Cardiac muscle cell (in vitro differentiated cells and primary cell): ENCODE measurements around the gene ETNK1. TPM values are rescaled to one million over a fixed set of nuclear protein-coding genes. Genes with fewer than 3 reads are reported as not detected.
"Not testable (repeated sequence)": the region's sequence is repeated elsewhere in the genome, so short reads cannot be mapped to it uniquely, and the experiment has no call there.

Source experiments
- DNase-seq, 2 donors: peaks; one replicate each; pipeline versions ENCODE4 v3.0.0 to v3.0.0-alpha.2; 2010 to 2017; ENCODE audit warnings: low read depth in 1 of 2, low spot score in 1 of 2
- H3K27ac ChIP-seq: fragments of 200-600 bp; sonication (generic); 2 replicates; pipeline ENCODE4 v1.5.1; 2016
- H3K27me3 ChIP-seq: fragments of 200-600 bp; sonication (generic); 2 replicates; pipeline ENCODE4 v1.6.0; 2016; ENCODE audit warnings: control low read depth
- H3K36me3 ChIP-seq: fragments of 200-600 bp; sonication (generic); 2 replicates; pipeline ENCODE4 v1.5.1; 2016; ENCODE audit warnings: control low read depth
- H3K4me1 ChIP-seq: fragments of 200-600 bp; sonication (generic); 2 replicates; pipeline ENCODE4 v1.8.1; 2017; ENCODE audit warnings: low read depth, mild to moderate bottlenecking, mixed run types
- H3K4me3 ChIP-seq: fragments of 200-600 bp; sonication (generic); 2 replicates; pipeline ENCODE4 v1.5.1; 2016; ENCODE audit warnings: mild to moderate bottlenecking
- H3K9me3 ChIP-seq: fragments of 200-600 bp; sonication (generic); 2 replicates; pipeline ENCODE4 v1.5.1; 2017; ENCODE audit warnings: low read depth, mild to moderate bottlenecking, control low read depth
- CTCF ChIP-seq: IDR thresholded peaks from 2 replicates; pipeline ENCODE4 v1.5.1; 2012; ENCODE audit warnings: low read depth, mild to moderate bottlenecking, low read length
- polyA plus RNA-seq: library from polyadenylated mRNA; unstranded; fragments of >200 nt; fragmentation: Nextera tagmentation; extraction: Ambion mirVana; gene quantifications from 2 replicates; pipeline ENCODE4 v1.2.1, GENCODE V29; 2016
- total RNA-seq: library from RNA; depleted of rRNA; stranded (reverse); fragments of >200 nt; gene quantifications from 2 replicates; pipeline ENCODE4 v1.2.3, GENCODE V29; 2016

ETNK1 gene
- total and polyA plus RNA-seq, 2 experiments from 2014 or later, result 19.7 to 61.3 TPM

GRCh38 chr12:22588817-22589216 lies 36.2 kb upstream of the ETNK1 start:
- Histone ChIP-seq H3K9me3 (no peaks in the 10 kb centered on the region), H3K27me3 (no peaks in the 10 kb centered on the region), H3K4me3 (no peak overlapping the region), H3K4me1 (no peaks in the 10 kb centered on the region), H3K36me3 (no peaks in the 10 kb centered on the region), H3K27ac (no peak overlapping the region)
- DNase-seq, result no peak
- TF ChIP-seq CTCF, result no peak

- H3K36me3 ChIP-seq, result no peaks in the 10 kb centered on the region
- no peaks in the 10 kb centered on the region for H3K4me1 ChIP-seq
- no peak for DNase-seq
- no peaks in the 10 kb centered on the region for H3K9me3 ChIP-seq
- TF ChIP-seq CTCF, result no peak
- H3K4me3 ChIP-seq, result no peak overlapping the region
- no peaks in the 10 kb centered on the region for H3K27me3 ChIP-seq
- H3K27ac ChIP-seq, result no peak overlapping the region
These were observed 31.1 kb upstream of the ETNK1 start for GRCh38 chr12:22593864-22594263.

- DNase-seq, H3K36me3 ChIP-seq, H3K4me3 ChIP-seq, H3K27me3 ChIP-seq, H3K27ac ChIP-seq, H3K9me3 ChIP-seq, H3K4me1 ChIP-seq: not testable (repeated sequence)
These were observed 27.4 kb upstream of the ETNK1 start for GRCh38 chr12:22597539-22597938.

GRCh38 chr12:22598141-22598762 lies 26.7 kb upstream of the ETNK1 start:
- no peaks in the 10 kb centered on the region for H3K4me1 ChIP-seq
- H3K27ac ChIP-seq, result no peak overlapping the region
- TF ChIP-seq CTCF, result no peak

GRCh38 chr12:22598763-22599161 lies 26.2 kb upstream of the ETNK1 start:
- TF ChIP-seq CTCF, result no peak
- H3K36me3 ChIP-seq, result no peaks in the 10 kb centered on the region
- H3K27ac ChIP-seq, result no peak overlapping the region
- no peak for DNase-seq
- no peaks in the 10 kb centered on the region for H3K4me1 ChIP-seq
- no peaks in the 10 kb centered on the region for H3K27me3 ChIP-seq
- no peaks in the 10 kb centered on the region for H3K9me3 ChIP-seq
- H3K4me3 ChIP-seq, result no peak overlapping the region

More at GRCh38 chr12:22598141-22598762, 26.7 kb upstream of the ETNK1 start:
- H3K36me3 ChIP-seq, result no peaks in the 10 kb centered on the region
- H3K4me3 ChIP-seq, result no peak overlapping the region
- no peaks in the 10 kb centered on the region for H3K9me3 ChIP-seq
- H3K27me3 ChIP-seq, result no peaks in the 10 kb centered on the region
- no peak for DNase-seq

GRCh38 chr12:22600181-22600580 lies 24.8 kb upstream of the ETNK1 start:
- DNase-seq, result no peak
- Histone ChIP-seq H3K27ac (no peak overlapping the region), H3K36me3 (no peaks in the 10 kb centered on the region), H3K9me3 (no peaks in the 10 kb centered on the region), H3K4me1 (no peaks in the 10 kb centered on the region), H3K27me3 (no peaks in the 10 kb centered on the region), H3K4me3 (no peak overlapping the region)
- no peak for TF ChIP-seq CTCF
